ENCODE data around the gene ZNF609. TPM values are rescaled to one million over a fixed set of nuclear protein-coding genes. Genes with fewer than 3 reads are reported as not detected.

ZNF609 gene
- total RNA-seq, 1 donor, result 20.6 TPM

DNA sequence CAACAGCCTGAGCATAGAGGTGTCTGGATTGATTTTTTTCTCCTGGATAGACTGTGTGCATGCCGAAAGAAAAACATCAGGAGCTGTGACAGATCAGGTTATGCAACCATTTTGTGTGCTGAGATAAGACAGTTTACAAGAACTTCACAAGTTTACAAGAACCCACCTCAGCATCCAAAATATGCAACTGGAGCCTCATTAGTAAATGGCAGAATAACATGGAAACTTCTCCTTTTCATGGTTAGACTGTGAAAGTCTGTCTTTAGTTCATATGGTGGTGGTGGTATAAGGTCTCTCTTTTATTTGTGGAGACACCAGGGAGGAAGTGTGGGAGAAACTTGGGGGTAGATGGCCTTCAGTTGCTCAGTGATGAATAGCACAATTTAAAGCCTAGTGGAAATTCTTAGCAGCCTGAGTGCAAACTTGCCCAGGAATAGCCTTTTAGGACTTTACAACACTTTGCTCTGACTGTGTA is 3.7 kb upstream of the ZNF609 start:
- no peak overlapping the region for H3K4me2 ChIP-seq (ENCODE audit: insufficient read depth, low read length)
- H3K4me3 ChIP-seq (ENCODE audit: insufficient read depth, low read length), result no peak overlapping the region
- H3K27me3 ChIP-seq (ENCODE audit: insufficient read depth, low read length), result no peaks in the 10 kb centered on the region
- no peak overlapping the region for H2AFZ ChIP-seq (ENCODE audit: low read length)
- no peaks in the 10 kb centered on the region for H3K9me3 ChIP-seq (ENCODE audit: low read depth, low read length)
- H3K36me3 ChIP-seq (ENCODE audit: insufficient read depth, low read length), result peaks cover 9% of the 10 kb centered on the region
- TF ChIP-seq, protein P1, sequence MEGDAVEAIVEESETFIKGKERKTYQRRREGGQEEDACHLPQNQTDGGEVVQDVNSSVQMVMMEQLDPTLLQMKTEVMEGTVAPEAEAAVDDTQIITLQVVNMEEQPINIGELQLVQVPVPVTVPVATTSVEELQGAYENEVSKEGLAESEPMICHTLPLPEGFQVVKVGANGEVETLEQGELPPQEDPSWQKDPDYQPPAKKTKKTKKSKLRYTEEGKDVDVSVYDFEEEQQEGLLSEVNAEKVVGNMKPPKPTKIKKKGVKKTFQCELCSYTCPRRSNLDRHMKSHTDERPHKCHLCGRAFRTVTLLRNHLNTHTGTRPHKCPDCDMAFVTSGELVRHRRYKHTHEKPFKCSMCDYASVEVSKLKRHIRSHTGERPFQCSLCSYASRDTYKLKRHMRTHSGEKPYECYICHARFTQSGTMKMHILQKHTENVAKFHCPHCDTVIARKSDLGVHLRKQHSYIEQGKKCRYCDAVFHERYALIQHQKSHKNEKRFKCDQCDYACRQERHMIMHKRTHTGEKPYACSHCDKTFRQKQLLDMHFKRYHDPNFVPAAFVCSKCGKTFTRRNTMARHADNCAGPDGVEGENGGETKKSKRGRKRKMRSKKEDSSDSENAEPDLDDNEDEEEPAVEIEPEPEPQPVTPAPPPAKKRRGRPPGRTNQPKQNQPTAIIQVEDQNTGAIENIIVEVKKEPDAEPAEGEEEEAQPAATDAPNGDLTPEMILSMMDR (IDR thresholded peaks at IDR 0.05; ENCODE audit: extremely low read depth, low read depth, low read length), result no peak
- no peak for DNase-seq (ENCODE audit: insufficient read length, low spot score, missing footprints)
- no peak overlapping the region for H3K27ac ChIP-seq (ENCODE audit: low read depth, low read length)
- peaks cover 3% of the 10 kb centered on the region for H3K4me1 ChIP-seq (ENCODE audit: insufficient read depth, low read length)
- peaks cover 3% of the 10 kb centered on the region for H3K79me2 ChIP-seq (ENCODE audit: insufficient read depth, low read length)
- H4K20me1 ChIP-seq (ENCODE audit: insufficient read depth, low read length), result peaks cover under 1% of the 10 kb centered on the region

DNA sequence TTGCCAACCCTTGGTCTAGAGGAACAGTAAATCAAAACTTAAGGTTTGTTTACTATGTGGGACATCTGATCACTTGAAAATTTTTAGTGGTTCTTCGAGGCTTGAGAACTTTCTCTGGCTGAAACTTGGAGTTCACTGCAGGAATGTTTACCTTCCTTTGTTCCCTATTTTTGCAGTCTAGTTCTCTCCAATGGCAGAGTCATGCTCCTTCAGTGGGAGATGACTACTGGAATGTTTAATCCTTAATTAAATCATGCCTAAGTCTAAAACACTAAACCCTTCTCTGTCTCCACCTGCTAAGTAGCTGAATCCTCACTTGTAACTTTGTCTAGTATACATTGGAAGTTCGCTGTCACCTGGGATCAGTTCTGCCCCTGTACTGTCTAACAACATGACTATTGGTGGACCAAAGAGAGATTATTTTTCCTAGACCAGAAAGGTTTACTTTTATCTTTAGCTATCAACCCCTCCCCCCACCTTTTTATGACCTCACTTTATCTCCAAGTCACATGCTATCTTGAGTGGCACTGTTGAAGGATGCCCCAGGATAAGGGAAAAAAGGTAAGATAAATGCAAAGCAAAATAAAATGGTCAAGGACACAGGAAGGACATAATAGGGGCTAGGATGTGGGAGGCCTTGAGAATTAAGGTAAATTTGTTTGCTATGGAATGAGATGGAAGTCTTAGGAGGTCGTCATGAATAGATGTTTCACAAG is 1.2 kb upstream of the ZNF609 start:
- peaks cover 28% of the 10 kb centered on the region for H3K79me2 ChIP-seq (ENCODE audit: insufficient read depth, low read length)
- H3K36me3 ChIP-seq (ENCODE audit: insufficient read depth, low read length), result peaks cover 9% of the 10 kb centered on the region
- TF ChIP-seq, protein P1 (IDR thresholded peaks at IDR 0.05; ENCODE audit: extremely low read depth, low read depth, low read length), result no peak
- peaks cover 20% of the 10 kb centered on the region for H4K20me1 ChIP-seq (ENCODE audit: insufficient read depth, low read length)
- H3K27ac ChIP-seq (ENCODE audit: low read depth, low read length), result no peak overlapping the region
- H3K9me3 ChIP-seq (ENCODE audit: low read depth, low read length), result no peaks in the 10 kb centered on the region
- H3K27me3 ChIP-seq (ENCODE audit: insufficient read depth, low read length), result no peaks in the 10 kb centered on the region
- no peak overlapping the region for H2AFZ ChIP-seq (ENCODE audit: low read length)
- DNase-seq (ENCODE audit: insufficient read length, low spot score, missing footprints), result no peak
- peaks cover 12% of the 10 kb centered on the region for H3K4me1 ChIP-seq (ENCODE audit: insufficient read depth, low read length)
- no peak overlapping the region for H3K4me3 ChIP-seq (ENCODE audit: insufficient read depth, low read length)
- peak overlapping the region; percentile 93 for H3K4me2 ChIP-seq (ENCODE audit: insufficient read depth, low read length)

DNA sequence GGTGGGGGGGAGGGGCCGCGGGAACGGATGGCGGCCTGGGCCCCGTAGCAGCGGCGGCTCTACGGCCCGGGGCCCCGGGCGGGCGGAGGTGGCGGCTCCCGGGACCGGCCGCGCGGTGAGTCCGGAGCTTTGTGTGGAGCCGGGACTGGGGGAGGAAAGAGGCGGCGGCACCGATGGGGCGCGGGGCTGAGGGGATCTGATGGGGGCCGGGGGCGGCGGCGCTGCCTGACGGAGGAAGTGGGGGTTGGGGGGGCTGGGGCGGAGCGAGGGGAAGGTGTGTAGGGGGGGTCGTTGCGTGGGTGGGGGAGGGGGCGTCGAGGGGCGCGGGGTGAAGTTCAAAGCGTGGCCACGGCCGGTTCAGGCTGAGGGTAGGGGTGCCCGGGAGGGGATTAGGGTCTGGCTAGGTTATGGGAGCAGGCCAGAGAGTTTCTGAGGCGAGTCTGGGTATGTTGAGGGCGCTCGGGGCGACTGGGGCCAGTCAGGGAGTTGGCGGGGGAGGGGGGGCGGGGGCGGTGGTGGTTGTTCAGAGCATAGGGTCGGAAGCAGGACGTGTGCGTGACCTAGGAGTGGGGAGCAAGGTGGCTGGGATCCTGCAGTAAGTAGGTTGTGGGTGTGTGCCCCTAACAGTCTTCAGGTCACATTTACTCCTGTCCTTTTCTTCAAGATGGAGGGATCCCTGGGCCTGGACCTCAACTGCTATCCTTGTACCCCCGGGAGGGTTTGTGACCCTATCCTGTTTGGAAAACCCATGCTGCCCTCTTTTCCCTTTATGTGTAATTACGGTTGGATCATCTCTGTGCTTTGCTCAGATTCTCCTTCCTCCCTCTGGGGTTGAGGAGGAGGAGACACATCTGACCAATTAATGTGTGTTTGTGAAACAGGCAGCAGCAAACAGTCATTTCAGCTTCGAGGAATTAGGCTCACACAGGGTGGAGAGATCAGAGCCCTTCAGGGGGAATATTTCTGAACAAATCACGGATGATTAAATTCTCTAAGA is 644 bp downstream of the ZNF609 start:
- TF ChIP-seq, protein P1 (IDR thresholded peaks at IDR 0.05; ENCODE audit: extremely low read depth, low read depth, low read length), result no peak
- Histone ChIP-seq H2AFZ (ENCODE audit: low read length) (peak overlapping the region; percentile 75), H3K36me3 (ENCODE audit: insufficient read depth, low read length) (peaks cover 7% of the 10 kb centered on the region)

More for the DNA sequence above, 644 bp downstream of the ZNF609 start:
- Histone ChIP-seq H3K27ac (ENCODE audit: low read depth, low read length) (peak overlapping the region; percentile 19), H3K4me2 (ENCODE audit: insufficient read depth, low read length) (peak overlapping the region; percentile 92), H3K79me2 (ENCODE audit: insufficient read depth, low read length) (peaks cover 45% of the 10 kb centered on the region), H3K9me3 (ENCODE audit: low read depth, low read length) (no peaks in the 10 kb centered on the region), H4K20me1 (ENCODE audit: insufficient read depth, low read length) (peaks cover 31% of the 10 kb centered on the region), H3K4me1 (ENCODE audit: insufficient read depth, low read length) (peaks cover 18% of the 10 kb centered on the region), H3K27me3 (ENCODE audit: insufficient read depth, low read length) (no peaks in the 10 kb centered on the region), H3K4me3 (ENCODE audit: insufficient read depth, low read length) (peak overlapping the region; percentile 75)
- DNase-seq (ENCODE audit: insufficient read length, low spot score, missing footprints), result peak; percentile 93

Measured in osteoblast (primary cell).